ENCODE measurements around the gene CACNA1H.

Gene CACNA1H

GRCh38 chr16:1206326-1206725 lies 53.4 kb downstream of the CACNA1H start:
- H3K27me3 ChIP-seq (ENCODE audit: insufficient read depth, low read depth), result peaks cover 89% of the 10 kb centered on the region
- H3K4me2 ChIP-seq, result no peak overlapping the region
- no peak overlapping the region for H3K9ac ChIP-seq
- no peak overlapping the region for H2AFZ ChIP-seq (ENCODE audit: low read depth)
- H4K20me1 ChIP-seq (ENCODE audit: insufficient read depth), result no peaks in the 10 kb centered on the region
- H3K4me1 ChIP-seq (ENCODE audit: low read depth, poor library complexity, severe bottlenecking), result no peaks in the 10 kb centered on the region
- TF ChIP-seq CTCF (conservative IDR thresholded peaks at IDR 0.05; ENCODE audit: low read depth, low read length), result no peak
- no peaks in the 10 kb centered on the region for H3K79me2 ChIP-seq (ENCODE audit: insufficient read depth, low read depth)
- H3K27ac ChIP-seq, result no peak overlapping the region
- no peaks in the 10 kb centered on the region for H3K36me3 ChIP-seq (ENCODE audit: insufficient read depth)
- no peak overlapping the region for H3K4me3 ChIP-seq (IDR thresholded peaks at IDR 0.05; ENCODE audit: insufficient read depth, low read depth, low read length)

GRCh38 chr16:1206786-1207185 lies 53.9 kb downstream of the CACNA1H start:
- no peak overlapping the region for H3K9ac ChIP-seq
- no peak for TF ChIP-seq CTCF (conservative IDR thresholded peaks at IDR 0.05; ENCODE audit: low read depth, low read length)
- no peaks in the 10 kb centered on the region for H3K36me3 ChIP-seq (ENCODE audit: insufficient read depth)
- no peak overlapping the region for H3K27ac ChIP-seq
- no peak overlapping the region for H2AFZ ChIP-seq (ENCODE audit: low read depth)
- H3K4me2 ChIP-seq, result no peak overlapping the region
- H3K4me3 ChIP-seq (IDR thresholded peaks at IDR 0.05; ENCODE audit: insufficient read depth, low read depth, low read length), result no peak overlapping the region
- H3K27me3 ChIP-seq (ENCODE audit: insufficient read depth, low read depth), result peaks cover 91% of the 10 kb centered on the region
- H4K20me1 ChIP-seq (ENCODE audit: insufficient read depth), result no peaks in the 10 kb centered on the region
- no peaks in the 10 kb centered on the region for H3K79me2 ChIP-seq (ENCODE audit: insufficient read depth, low read depth)
- H3K4me1 ChIP-seq (ENCODE audit: low read depth, poor library complexity, severe bottlenecking), result no peaks in the 10 kb centered on the region

- Histone ChIP-seq H3K4me3 (IDR thresholded peaks at IDR 0.05; ENCODE audit: insufficient read depth, low read depth, low read length) (no peak overlapping the region), H3K4me2 (no peak overlapping the region), H3K36me3 (ENCODE audit: insufficient read depth) (no peaks in the 10 kb centered on the region), H3K9ac (no peak overlapping the region), H2AFZ (ENCODE audit: low read depth) (no peak overlapping the region), H4K20me1 (ENCODE audit: insufficient read depth) (no peaks in the 10 kb centered on the region), H3K79me2 (ENCODE audit: insufficient read depth, low read depth) (no peaks in the 10 kb centered on the region), H3K27me3 (ENCODE audit: insufficient read depth, low read depth) (peaks cover 91% of the 10 kb centered on the region), H3K27ac (no peak overlapping the region), H3K4me1 (ENCODE audit: low read depth, poor library complexity, severe bottlenecking) (no peaks in the 10 kb centered on the region)
- TF ChIP-seq CTCF (conservative IDR thresholded peaks at IDR 0.05; ENCODE audit: low read depth, low read length), result no peak
Measured at GRCh38 chr16:1208239-1208830, 55.4 kb downstream of the CACNA1H start.

DNA sequence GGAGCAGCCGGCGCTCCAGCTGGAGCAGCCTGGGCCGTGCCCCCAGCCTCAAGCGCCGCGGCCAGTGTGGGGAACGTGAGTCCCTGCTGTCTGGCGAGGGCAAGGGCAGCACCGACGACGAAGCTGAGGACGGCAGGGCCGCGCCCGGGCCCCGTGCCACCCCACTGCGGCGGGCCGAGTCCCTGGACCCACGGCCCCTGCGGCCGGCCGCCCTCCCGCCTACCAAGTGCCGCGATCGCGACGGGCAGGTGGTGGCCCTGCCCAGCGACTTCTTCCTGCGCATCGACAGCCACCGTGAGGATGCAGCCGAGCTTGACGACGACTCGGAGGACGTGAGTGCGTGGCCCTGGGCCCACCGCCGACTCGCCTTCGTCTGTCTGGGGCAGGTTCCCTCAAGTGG lies 56.2 kb downstream of the CACNA1H start:
- H3K27me3 ChIP-seq (ENCODE audit: insufficient read depth, low read depth), result peaks cover 91% of the 10 kb centered on the region
- TF ChIP-seq CTCF (conservative IDR thresholded peaks at IDR 0.05; ENCODE audit: low read depth, low read length), result no peak
- no peak overlapping the region for H3K4me3 ChIP-seq (IDR thresholded peaks at IDR 0.05; ENCODE audit: insufficient read depth, low read depth, low read length)
- H3K9ac ChIP-seq, result no peak overlapping the region
- H3K27ac ChIP-seq, result no peak overlapping the region
- no peaks in the 10 kb centered on the region for H3K79me2 ChIP-seq (ENCODE audit: insufficient read depth, low read depth)
- no peak overlapping the region for H2AFZ ChIP-seq (ENCODE audit: low read depth)
- H3K36me3 ChIP-seq (ENCODE audit: insufficient read depth), result no peaks in the 10 kb centered on the region
- no peaks in the 10 kb centered on the region for H3K4me1 ChIP-seq (ENCODE audit: low read depth, poor library complexity, severe bottlenecking)
- H4K20me1 ChIP-seq (ENCODE audit: insufficient read depth), result no peaks in the 10 kb centered on the region
- H3K4me2 ChIP-seq, result no peak overlapping the region
